B cell (primary cell): ENCODE data around the gene CEP120.

Experiments used
- EZH2 ChIP-seq: IDR thresholded peaks from 2 replicates; pipeline ENCODE4 v1.6.1; 2012; ENCODE audit warnings: borderline replicate concordance, low read depth, mild to moderate bottlenecking, moderate library complexity, low read length; ENCODE audit not compliant: insufficient read depth, poor library complexity, severe bottlenecking
- TF ChIP-seq, protein P1 (sequence below): fragments of 200-600 bp; IDR thresholded peaks from one replicate; pipeline ENCODE4 v1.8.0; 2022; ENCODE audit warnings: antibody characterized with exemption, mild to moderate bottlenecking

DNA sequence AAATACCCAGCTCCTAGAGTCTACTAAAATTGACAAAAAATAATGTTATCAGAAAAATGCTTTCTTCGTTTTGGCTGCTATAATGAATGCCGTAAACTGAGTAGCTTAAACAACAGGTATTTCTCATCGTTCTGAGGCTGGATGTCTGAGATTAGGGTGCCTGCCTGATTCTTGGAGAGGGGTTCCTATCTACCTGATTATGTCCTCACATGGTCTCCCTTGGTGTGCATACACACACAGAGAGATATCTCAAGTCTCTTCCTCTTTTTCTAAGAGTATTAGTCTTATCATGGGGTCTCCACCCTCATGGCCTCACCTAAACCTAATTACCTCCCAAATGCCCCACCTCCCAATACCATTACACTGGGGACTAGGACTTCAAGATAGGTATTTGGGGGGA lies 48.2 kb upstream of the CEP120 start:
- TF ChIP-seq, protein P1, sequence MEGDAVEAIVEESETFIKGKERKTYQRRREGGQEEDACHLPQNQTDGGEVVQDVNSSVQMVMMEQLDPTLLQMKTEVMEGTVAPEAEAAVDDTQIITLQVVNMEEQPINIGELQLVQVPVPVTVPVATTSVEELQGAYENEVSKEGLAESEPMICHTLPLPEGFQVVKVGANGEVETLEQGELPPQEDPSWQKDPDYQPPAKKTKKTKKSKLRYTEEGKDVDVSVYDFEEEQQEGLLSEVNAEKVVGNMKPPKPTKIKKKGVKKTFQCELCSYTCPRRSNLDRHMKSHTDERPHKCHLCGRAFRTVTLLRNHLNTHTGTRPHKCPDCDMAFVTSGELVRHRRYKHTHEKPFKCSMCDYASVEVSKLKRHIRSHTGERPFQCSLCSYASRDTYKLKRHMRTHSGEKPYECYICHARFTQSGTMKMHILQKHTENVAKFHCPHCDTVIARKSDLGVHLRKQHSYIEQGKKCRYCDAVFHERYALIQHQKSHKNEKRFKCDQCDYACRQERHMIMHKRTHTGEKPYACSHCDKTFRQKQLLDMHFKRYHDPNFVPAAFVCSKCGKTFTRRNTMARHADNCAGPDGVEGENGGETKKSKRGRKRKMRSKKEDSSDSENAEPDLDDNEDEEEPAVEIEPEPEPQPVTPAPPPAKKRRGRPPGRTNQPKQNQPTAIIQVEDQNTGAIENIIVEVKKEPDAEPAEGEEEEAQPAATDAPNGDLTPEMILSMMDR = no peak
- no peak for TF ChIP-seq EZH2
